ELR (cell line): Measurements from ENCODE around the gene FGD5.
"Not testable (repeated sequence)": the region's sequence is repeated elsewhere in the genome, so short reads cannot be mapped to it uniquely, and the experiment has no call there.

Experiments used
- DNase-seq: peaks from one replicate; pipeline ENCODE4 v3.0.0-alpha.2; 2015; ENCODE audit warnings: low read depth

Gene FGD5

DNA sequence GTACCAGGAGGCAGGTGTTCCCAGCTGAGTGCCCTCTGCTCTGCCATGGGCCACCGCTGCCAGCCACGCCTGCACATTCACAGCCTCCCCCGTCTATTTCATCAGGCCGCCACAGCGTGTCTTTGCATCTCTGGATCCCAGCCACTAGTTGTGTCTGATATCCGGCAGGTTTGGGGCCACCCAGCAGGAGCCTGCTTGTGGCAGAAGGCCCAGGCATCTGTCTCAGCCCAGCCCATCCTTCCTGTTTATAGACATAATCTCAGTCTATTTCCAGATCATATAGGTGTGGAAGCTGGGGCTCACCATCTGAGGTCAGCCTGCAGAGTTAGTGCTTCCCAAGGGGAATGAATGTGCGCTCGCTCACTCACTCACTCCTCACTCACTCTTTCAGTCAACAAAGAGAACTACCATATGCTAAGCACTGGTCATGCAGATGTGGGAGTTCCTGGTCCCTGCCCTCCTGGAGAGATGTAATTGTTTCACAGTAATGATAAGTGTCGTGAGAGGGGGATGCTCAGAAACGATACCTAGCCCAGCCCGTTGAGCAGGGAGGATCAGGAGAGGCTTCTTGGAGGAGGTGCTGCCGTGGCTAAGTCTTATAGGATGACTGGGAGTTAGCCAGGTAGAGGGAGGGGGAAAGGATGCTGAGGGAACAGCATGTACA lies 60.6 kb downstream of the FGD5 start:
- no peak for DNase-seq

DNA sequence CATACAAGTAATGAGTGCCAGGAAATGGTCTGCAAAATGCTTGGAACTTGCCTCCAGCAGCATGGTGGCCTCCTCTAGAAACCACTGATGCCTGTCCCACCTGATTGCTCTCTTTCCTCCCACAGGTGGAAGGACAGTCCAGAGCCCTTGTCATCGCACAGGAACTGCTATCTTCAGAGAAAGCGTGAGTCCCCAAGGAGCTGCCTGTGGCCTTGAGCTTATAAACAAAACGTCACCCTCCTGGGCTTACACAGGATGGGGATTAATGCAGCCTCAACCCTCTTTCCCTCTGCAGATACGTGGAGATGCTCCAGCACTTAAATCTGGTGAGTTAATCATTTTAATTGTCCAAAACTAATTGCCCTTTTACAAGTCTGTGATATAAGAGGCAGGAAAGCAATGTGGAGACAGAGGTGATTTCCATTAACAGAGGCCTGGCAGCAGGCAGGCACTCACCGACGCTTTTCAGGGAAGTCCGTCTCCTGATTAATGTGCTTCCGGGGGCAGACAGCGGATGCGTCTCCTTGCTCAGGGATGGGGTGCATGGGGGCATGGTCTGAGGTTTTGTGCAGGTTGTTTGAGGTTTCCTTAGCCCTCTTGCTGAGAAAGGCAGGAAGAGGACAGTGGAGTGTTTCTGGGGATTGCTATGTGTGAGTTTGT lies 61.8 kb downstream of the FGD5 start:
- DNase-seq = no peak

DNA sequence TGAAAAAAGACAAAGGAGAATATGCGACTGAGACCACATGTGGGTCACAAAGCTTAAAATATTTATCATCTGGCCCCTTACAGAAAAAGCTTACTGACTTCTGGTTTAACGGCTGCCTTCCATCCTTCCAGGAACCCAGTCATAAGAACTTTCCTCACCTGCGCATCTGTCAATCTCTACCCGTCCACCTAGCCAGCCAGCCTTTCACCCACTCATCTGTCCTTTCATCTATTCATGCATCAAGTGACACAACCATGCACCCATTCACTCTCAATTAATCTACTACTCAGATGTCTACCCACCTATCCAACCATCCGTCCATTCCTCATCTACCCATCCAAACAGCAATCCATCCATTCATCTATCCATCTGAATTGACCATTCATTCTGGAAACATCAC lies 64.5 kb downstream of the FGD5 start:
- no peak for DNase-seq

DNA sequence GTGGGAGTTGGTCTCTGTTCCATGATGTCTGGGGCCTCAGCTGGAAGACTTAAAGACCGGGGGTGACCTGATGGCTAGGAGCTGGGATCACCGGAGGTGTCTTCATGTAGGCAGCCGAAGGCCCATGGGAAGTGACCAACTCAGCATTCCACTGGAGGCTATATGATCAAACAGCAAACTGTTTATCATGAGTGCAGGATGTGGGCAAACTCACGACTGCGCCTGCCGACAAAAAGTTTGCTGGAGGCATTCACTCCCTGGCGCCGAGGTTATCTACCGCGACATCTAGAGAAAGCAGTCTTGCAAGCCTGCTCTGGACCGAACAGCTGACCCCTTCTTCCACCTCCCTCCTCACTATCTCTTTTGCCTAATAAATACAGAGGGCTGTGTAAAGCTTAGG lies 65.9 kb downstream of the FGD5 start:
- no peak for DNase-seq

DNA sequence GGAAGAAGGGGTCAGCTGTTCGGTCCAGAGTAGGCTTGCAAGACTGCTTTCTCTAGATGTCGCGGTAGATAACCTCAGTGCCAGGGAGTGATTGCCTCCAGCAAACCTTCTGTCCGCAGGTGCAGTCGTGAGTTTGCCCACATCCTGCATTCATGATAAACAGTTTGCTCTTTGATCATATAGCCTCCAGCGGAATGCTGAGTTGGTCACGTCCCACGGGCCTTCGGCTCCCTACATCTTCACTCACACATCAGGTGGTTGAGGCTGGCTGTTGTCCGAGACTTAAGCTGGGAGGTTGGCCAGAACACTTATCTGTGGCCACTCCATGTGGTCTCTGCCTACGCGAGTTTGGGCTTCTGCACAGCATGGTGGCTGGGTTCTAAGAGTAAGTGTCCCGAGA lies 66.5 kb downstream of the FGD5 start:
- no peak for DNase-seq

DNA sequence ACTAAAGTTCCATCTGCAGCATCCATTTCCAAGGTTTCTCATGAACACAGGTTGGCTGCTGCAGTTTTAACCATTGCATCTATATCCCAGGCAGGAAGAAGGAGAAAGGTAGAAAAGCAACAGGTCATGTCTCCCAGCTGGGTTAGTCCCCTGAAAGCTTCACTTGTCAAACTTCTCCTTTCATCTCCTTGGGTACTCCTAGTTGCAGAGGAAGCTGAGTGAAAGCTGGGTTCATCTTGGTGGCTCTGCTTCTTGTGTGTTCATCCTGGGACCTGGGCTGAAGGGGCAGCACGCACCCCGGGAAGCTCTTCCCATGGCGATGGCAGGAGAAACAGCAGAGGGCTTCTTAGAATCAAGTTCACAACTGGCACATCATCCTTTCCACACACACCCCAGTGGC lies 67.3 kb downstream of the FGD5 start:
- no peak for DNase-seq

DNA sequence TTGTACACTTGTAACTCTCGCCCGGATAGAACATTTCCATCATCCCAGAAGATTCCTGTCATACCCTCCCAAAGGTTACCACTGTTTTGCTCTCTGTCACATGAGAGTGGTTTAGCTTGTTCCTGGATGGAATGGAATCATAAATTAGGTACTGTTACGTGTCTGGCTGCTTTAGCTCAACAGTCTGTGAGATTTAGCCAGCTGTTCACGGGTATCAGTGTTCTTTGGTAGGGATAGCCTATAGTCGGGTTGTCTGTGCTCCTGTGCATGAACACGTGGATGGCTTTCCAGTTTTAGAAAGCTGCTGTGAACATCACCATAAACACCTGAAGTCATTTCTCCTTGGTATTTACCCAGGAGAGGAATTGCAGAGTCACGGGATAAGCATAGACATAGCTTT lies 70.4 kb downstream of the FGD5 start:
- no peak for DNase-seq

DNA sequence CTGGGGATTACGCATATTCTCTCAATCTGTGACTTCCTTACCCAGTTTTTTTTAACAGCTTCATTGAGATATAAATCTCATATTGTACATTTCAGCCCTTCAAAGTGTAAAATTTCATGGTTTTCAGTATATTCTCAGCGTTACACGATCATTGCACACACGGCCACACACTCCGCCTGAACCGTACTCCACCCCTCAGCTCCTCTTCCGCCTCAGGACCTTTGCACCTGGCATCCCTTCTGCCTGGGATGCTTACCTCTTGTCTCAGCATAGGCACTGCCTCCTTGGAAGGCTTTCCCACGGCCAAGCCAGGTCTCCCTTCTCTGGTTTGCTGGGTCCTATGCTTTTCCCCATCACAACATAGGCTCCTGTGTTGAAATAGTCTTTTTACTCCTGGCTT lies 71.2 kb downstream of the FGD5 start:
- no peak for DNase-seq

DNA sequence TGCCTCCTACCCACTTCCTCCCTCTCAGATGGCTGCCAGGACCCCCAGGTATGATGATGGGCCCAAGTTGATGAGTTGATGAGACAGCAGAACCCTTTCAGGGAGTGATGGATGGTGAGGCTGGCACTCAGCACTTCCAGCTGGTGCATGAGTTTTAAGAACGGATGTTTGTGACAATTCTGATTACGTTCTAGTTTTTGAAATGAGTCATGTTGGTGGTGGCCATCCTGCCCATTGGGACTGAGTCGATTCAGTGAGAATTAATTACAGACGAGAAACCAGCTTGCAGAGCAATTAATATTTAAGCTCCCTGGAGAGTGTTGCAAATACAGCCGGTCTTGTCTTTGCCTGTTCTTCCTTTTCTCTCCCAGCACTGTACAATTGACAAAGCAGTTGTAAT lies 71.7 kb downstream of the FGD5 start:
- DNase-seq = no peak

DNA sequence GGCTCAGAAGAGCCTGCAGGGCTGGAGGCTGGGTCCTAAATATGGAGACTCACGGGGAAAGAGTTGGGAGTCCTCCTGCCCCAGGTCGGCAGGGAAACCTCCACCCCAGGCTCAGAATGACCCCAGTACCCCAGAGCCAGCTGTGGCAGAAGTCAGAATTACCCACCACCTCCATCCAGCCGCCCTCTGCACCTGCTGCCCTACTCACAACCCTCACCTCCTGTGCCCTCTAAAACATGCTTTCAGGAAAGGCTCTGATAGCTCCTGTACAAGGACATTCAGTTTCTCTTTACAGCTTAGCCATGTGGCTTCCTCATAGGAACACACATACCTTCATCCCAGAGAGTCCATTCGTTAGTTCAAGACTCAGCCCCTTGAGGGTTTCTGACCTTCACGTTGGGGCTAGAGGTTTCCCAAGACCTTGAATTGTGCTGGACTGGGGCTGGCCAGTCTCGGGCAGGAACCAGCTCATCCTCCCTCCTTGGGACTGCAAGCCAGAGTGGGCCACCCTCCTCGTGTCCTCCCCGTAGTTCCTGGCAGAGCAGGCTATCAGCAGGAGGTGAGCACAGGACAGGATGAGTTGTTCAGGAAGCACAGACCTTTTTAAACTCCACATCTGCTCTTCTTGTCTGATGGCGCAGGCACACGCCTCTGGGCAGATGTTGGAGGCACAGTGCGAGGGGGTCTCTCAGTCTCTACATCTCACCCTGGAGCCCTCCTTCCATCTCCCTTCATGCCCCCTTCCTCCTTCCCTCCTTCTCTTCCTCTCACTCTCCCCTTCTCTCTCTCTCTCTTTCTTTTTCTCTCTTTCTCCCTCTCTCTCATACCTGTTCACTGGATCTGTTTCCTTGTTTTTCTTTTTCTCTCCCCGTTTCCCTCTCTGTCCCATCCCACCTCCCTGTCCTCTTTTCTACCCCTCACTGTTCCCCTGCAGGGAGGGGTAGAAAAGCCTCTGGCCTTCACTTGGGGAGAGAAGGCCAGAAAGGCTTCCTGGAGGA lies 72.7 kb downstream of the FGD5 start:
- no peak for DNase-seq

DNA sequence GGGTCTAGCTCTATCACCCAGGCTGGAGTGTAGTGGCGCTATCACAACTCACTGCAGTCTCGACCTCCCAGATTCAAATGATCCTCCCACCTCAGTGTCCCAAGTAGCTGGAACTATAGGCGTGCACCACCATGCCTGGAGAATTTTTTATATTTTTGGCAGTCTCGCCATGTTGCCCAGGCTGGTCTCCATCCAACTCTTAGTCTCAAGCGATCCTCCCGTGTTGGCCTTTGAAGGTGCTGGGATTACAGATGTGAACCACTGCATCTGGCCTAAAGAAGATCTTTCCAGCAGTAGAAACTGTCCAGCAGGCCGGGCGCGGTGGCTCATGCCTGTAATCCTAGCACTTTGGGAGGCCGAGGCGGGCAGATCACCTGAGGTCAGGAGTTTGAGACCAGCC lies 73.5 kb downstream of the FGD5 start:
- no peak for DNase-seq

DNA sequence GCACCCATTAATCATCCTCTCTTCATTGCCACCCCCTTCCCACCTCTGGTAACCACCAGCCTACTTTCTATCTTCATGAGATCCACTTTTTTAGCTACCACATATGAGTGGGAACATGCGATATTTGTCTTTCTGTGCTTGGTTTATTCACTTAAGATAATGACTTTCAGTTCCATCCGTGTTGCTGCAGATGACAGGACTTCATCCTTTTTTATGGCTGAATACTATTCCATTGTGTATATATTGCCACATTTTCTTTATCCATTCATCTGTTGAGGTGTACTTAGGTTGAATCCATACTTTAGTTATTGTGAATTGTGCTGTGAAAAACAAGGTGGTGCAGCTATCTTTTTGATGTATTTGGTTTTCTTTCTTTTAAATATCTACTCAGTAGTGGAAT lies 75.3 kb downstream of the FGD5 start:
- DNase-seq = no peak

DNA sequence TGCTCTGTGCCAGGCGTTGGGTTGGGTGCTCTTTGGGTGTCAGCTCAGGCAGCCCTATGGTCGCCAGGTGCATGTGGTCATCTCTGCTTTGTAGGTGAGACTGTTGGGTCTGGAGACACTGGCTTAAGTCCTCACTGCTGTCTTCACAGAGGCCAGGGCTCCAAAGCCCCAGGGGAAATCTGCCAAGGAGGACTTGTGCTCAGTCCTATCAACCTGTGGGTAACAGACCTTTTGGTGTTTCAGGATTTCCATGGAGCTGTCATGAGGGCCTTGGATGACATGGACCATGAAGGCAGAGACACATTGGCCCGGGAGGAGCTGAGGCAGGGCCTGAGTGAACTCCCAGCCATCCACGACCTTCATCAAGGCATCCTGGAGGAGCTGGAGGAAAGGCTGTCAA lies 78.5 kb downstream of the FGD5 start:
- no peak for DNase-seq

DNA sequence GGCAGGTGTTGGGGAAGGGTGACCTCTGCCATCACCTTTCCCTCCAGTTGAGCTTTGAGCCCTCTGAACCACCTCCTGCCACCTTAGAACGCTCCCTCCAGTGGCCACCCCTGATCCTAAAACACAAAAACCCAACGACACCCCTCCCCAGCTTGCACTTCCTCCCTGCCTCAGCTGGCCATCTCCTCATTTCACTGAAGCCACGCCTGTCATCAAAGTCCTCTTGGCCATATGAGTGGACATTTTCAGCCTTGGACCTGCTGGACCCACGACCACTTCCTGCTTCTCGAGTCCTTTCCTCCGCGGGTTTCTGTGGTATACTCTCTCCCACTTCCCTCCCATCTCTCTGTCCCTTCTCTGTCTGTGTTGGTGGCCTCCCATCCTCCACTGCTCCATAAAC lies 80.2 kb downstream of the FGD5 start:
- no peak for DNase-seq

DNA sequence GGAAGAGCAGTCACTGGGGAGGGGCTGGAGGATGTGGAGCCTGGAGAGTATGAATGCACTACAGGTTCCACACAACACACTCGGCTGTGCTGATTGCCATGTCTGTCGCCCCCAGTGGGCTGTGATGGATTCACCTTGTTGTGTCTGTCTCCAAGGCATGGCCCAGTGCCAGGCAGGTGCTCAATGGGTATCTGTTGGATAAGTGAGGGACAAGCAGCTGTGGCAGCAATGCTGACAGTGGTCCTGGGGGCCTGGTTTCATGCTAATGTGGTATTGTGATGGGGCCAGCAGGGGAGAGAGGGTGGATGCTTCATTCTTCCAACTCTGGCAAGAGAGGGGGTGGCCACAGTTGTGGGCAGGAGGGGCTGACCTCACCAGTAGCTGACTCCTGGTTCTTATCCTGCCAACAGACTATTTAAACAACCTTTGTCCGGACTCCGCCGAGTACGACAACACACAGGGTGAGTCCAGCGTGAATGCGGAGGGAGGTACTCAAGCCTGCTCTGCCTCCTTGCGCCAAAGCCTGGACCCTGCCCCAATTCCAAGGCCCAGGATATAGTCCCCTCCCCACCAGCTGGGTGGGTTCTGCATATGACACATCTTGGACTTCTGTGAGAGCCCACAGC lies 81.3 kb downstream of the FGD5 start:
- DNase-seq = no peak

DNA sequence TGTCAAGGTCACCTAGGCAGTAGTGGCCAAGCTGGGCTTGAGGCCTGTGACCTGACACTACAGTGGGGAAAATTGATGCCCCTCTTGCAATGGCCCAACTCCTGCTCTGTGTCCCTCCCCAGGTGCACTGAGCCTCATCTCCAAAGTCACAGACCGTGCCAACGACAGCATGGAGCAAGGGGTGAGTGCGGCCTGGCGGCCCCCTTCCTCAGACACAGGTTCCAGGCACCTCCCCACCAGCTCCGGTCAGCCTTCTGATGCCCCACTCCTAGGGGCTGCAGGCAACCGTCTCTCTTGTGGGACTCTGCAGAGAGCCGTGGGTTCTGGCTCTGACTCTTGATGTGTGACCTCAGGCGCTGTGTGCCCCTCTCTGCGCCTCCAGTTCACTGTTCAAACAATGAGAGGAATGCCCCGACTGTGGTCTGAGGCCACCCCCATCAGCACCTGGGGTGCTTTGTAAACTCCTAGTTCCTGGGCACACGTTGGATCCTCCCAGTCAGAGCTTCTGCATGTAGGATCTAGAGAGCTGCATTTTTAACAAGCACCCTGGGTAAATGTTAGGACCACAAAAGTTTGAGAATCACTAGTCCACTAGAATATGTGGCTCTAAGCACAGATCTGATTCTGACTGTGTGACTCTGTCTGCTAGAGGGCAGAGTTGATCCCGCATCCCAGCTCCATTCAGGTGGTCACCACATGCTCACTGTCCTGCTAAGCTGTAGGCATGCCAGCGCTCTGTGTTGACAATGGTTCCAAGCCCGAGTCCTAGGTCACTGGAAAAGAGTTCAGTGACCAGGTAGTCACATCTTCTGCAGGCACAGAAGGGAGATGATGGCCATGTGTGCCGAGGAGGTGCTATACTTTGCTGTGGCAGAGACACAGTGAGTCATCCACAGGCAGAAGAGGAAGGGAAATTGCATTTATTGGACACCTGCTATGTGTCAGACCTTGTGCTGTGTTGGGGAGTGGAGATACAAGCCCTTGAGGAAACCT lies 82.4 kb downstream of the FGD5 start:
- no peak for DNase-seq

DNA sequence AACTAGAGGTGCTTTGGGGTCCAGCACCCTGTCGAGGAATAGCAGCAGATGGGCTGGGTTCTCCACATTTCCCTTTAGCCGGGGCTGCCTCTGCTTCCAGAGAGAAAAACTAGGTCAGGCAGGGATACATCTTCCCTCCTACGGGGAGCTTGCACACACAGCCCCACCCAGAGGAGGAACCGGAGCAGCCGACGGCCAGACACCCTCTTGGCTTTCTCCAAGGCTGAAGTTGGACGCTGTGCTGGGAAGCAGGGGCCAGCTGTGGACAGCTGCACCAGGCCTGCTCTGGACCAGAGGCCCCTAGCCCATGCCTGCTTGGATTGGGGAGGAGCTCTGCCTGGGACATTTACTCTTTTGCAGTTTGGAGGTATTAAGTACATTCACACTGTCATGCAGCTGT lies 84.0 kb downstream of the FGD5 start:
- no peak for DNase-seq

DNA sequence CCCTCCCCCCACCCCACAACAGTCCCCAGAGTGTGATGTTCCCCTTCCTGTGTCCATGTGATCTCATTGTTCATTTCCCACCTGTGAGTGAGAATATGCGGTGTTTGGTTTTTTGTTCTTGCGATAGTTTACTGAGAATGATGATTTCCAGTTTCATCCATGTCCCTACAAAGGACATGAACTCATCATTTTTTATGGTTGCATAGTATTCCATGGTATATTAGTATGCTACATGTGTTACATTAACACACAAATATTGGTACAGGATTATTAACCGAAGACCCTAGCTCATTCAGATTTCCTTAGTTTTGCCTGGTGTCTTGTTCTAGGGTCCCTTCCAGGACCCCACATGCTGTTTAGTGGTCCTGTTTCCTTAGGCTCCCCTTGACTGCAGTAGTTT lies 84.7 kb downstream of the FGD5 start:
- DNase-seq = not testable (repeated sequence)

DNA sequence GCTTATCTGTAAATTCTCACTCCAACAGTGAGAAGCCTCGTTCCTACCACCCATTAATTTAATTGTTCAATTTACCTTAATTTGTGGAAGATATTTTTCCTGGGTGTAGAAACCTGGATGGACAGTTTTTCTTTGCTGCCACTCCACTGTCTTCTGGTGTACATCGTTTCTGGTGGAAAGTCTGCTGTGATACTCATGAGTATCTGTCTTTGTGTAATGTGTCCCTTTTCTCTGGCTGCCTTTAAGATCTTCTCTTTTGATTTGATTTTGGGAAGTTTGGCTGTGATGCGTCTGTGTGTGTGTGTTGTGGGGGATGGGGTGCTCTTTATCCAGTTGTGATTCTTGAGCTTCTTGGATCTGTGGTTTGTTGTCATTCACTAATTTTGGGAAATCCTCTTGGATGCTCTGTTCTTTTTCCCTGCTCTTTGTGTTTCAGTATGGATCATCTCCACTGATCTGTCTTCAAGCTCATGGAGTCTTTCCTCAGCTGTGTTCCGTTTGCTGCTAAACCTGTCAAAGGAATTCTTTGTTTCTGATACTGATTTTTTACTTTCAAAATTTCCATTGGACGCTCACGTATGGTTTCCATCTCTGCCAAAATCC lies 86.4 kb downstream of the FGD5 start:
- no peak for DNase-seq

DNA sequence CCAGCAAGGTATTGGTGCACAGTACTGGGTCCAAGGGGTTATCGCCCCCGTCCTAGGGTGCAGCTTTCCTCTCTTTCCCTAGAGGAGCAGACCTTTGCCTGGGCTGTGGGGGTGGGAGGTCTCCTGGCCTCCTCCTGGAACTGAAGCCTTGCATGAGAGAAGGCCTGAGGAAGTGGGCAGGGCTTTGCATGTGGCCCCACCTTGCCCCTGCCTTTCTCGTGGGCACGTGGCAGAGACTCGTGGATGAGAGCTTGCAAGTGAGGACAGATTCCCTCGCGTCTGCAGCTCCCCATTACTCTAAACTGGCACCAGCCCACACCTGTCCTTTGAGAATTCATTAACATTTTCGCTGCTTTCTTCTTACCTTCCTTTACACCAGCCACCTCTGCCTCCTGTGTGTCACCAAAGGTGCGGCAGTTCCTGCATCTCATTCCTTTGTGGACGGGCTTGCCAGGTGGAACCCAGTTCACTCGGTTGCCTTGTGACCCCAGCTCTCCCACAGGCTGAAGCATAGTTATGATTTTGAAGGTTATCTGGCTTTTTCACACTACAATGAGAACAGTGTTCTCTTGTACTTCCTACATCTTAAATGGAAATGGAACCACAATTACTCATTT lies 87.7 kb downstream of the FGD5 start:
- DNase-seq = no peak
